DMS153 treated with DMSO at 0.1 percent for 48 hours (cell line): ENCODE measurements around the gene CAMK2N1.
"Not testable (repeated sequence)": the region's sequence is repeated elsewhere in the genome, so short reads cannot be mapped to it uniquely, and the experiment has no call there.

Source experiments
- DNase-seq: peaks from one replicate; lab custom pipeline; 2025; ENCODE audit not compliant: unreplicated experiment; lab: John Stamatoyannopoulos, UW

The CAMK2N1 gene

GRCh38 chr1:20496725-20497383, 10.8 kb upstream of the CAMK2N1 start:
- not testable (repeated sequence) for DNase-seq

GRCh38 chr1:20496241-20496661, 10.2 kb upstream of the CAMK2N1 start:
- DNase-seq: no peak

- no peak for DNase-seq
Observed at GRCh38 chr1:20495661-20496060, 9.7 kb upstream of the CAMK2N1 start.

DNA sequence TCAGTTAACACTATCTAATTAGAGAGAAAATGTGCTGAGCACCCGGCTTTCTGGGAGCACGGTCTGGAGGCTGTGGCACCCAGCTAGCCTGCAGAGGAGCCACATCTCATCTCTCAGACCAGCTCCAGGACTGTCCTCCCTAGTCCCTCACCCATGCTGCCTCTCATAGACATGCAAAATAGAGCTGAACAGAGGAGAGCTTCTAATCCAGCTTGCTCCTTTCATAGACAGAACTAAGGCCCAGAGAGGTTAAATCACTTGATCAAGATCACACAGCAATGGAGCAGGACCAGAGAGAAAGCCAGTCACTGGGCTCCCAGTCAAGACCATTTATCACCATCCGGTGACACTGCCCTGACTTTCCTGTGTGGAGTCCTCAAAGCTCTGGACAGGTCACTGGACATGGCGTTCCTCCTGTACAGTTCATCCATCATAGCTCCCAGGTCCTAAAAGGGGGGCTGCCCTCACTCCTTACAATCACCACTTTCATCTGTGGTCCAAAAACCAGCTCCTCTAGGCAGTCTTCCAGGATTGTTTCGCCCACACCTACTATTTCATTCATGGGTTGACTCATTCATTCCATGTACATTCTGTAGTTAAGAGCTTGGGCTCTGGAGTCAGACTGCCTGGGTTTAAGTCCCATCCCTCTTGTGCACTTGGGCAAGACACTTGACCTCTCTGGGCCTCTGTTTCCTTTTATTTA, 8.8 kb upstream of the CAMK2N1 start:
- no peak for DNase-seq

DNA sequence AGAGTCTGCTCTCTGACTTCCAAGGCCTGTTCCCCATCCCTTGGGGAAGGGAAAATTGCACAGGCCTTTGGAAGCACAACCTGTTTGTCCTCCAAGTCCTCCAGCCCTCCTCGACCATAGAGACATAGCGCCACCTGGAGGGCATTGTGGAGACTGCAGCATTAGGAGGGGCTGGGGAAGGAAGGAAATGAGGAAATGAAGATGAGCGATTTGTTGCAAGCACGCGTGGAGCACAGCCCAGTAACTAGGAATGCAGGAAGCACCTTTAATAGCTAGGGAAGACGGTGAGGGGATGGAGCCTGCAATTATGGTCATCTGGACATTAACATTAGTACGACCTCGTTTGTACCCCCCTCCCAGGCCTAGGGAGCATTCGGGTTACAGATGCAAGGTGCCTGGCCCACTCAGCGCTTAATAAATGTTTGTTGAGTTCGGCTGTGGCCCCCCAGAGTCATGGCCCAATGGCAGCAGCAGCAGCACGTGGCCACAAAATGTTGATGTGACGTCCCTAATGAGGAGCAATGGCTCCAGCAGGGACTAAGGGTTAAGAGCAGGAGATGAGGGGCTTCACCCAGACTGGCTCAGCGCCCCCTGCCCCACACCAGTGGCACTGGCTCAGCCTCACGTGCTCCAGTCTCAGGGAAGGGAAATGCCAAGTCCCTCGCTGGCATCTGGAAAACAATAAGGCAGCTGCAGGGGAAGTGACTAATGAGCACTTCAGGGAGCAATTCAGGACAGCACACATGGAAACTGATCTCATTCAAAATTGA, 8.0 kb upstream of the CAMK2N1 start:
- peak; percentile 92 for DNase-seq

DNA sequence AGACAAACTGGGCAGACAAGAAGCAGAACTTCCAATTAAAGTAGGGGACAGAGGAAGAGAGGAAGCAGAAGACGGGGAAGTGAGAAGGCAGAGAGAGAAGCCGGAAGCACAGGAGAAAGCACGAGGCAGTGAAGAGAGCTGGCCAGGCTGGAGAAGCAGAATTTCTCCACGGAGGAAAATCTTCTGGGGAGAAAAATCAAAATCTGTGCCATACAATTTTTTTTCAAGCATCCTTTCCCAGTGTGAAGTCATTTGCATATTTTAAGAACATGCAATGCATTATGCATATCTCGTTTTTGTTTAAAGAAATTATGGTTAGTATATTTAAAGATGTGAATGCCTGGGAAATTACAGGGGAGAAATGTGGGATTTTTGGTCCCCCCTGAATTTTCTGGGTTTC, 7.3 kb upstream of the CAMK2N1 start:
- no peak for DNase-seq

DNA sequence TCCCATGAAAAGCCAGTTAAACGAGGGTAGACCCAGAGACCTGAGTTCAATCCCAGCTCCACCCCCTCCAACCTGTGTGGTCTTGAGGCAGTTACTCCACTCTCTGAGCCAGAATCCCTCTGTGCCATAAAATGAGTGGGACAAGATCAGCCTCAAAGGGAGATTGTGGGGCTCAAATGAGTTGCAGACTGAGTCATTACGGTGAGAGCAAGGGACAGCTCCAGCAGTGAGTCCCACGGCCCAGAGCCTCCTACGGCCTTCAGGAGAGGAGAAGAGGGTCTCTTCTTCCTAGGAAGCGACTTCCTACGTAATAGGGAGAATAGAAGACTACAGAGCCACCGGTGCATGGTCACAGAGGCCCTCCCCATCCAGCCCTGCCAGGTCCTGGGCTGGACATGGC, 6.7 kb upstream of the CAMK2N1 start:
- no peak for DNase-seq

DNA sequence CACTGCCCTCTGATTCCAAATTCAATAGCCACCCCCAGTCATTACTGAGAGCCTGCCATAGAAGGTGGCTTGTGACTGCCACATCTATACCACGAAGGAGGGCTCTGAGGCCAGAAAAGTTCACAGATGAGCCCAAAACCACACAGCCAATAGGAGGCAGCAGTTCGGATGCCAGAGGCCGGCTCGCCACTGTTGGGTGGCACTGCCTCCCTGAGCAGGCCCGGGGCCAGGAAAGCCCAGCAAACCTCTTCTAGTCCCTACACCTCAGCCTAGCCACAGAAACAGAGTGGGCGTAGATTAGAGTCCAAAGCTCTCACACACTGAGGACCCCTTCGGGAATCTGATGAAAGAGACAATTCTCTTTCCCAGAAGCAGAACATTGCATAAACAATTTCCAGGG, 5.9 kb upstream of the CAMK2N1 start:
- DNase-seq: no peak

GRCh38 chr1:20491178-20491577, 5.2 kb upstream of the CAMK2N1 start:
- DNase-seq: no peak

- DNase-seq: no peak
Observed at GRCh38 chr1:20487236-20487590, 1.2 kb upstream of the CAMK2N1 start.

DNA sequence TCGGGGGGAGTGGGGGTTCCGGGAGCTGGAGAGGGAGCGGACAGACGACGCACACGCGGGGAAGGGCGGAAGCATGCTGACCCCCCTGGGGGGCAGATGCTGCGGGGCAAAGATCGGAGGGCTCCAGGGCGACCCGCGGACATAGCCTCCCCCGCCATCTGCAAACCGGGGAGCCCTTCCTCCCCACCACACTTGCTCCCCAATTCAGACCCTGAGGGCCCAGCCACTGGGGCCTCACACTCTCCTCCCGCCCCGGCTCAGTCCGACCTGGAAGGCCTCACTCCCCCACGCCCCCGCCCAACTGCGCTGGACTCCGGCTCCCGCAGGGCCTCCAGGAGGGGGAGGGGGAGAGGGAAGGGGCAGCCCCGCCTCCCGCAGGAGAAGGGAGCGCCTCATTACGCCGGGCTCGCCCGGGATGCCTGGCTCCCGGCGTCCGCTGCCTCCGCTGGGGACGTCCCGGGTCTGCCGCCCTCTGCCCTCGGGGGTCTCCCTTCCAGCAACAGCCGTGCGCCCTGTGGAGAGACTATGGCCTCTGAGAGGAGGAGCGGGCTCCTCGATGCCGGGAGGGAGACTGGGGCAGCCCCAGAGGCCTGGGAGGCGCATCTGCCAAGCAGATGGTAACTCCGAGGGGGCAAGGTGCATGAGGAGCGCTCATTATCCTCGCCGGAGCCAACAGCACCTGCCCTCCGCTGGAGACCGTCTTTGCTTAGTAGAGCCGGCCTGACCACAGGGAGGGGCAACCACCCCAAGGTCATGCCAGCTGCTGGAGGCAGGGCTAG, 636 bp upstream of the CAMK2N1 start:
- DNase-seq: peak; percentile 84

DNA sequence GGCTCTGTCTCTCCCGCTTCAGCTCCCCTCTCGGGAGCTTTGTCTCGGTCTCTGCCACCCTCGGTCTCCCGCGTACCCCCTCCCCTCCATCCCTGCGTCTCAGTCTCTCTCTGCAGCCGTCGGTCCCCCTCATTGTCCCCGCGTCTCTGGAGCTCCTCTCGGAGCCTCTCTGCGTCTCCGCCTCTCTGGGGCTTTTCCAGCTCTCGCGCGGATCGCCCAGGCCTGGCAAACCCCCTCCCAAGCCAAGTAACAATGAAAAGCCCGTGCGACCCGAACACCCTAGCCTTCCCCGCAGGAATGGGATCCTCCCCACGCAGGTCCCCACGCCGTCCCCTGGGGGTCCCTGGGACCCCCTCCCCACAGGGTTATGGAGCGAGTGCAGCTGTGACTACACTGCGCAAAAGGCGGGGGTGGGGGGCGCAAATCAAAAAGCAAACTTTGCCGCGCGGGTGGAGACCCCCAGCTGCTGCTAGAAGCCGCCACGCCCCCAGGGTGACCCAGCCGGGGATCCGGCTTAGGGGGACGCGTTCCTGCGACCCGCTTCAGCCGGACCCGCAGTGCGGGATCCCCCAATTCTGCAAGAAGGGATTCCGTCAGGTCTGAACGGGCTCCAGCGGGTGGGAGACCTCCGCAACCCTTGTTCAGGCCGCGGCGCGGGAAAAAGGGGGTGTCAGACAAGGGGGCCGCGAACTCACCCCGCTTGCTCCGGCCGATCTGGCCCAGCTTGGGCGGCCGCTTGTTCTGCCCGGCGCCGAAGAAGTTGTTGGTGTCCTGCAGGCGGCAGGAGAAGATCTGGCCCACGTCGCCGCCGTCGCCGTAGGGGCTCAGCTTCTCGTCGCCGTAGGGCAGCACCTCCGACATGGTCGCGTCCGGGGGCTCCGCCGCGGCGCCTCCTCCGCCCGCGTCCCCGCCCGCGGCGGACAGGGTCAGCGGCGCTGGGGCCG, 1.2 kb downstream of the CAMK2N1 start:
- DNase-seq: no peak

GRCh38 chr1:20483833-20484518, 2.0 kb downstream of the CAMK2N1 start:
- DNase-seq: no peak

DNA sequence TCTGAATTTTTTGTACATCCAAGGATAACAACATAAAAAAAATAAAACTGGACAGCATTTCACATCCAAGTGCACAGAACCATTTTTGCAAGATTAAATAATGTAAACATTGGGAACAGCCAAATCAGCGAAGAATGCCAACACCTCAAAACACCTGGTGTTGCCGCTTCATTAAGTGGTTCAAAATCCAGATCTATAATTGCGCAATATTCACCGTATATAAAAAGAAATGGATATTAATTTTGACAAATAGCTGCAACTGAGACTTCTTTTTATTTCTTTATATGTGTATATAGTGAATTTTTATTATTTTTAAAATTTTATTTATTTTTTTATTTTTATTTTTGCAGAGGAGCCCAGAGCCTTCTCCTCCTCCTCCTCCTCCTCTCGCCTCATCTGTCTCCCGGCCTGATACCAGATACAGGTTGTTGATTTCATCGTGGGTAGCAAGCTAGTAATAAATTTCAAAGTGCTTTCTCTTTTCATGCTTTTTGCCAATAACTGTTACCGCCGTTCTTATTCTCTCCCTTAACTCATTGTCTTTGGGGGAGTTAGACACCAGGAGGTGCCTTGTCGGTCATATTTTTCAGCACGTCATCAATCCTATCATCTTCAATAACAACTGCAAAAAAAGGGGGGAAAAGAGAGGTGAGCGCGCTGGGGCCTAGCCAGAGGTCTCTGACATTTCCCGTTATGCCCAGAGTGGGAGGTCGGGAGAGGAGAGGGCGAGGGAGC, 2.7 kb downstream of the CAMK2N1 start:
- no peak for DNase-seq

GRCh38 chr1:20481643-20482498, 4.1 kb downstream of the CAMK2N1 start:
- no peak for DNase-seq

- DNase-seq: no peak
Observed at GRCh38 chr1:20480951-20481617, 4.9 kb downstream of the CAMK2N1 start.

DNA sequence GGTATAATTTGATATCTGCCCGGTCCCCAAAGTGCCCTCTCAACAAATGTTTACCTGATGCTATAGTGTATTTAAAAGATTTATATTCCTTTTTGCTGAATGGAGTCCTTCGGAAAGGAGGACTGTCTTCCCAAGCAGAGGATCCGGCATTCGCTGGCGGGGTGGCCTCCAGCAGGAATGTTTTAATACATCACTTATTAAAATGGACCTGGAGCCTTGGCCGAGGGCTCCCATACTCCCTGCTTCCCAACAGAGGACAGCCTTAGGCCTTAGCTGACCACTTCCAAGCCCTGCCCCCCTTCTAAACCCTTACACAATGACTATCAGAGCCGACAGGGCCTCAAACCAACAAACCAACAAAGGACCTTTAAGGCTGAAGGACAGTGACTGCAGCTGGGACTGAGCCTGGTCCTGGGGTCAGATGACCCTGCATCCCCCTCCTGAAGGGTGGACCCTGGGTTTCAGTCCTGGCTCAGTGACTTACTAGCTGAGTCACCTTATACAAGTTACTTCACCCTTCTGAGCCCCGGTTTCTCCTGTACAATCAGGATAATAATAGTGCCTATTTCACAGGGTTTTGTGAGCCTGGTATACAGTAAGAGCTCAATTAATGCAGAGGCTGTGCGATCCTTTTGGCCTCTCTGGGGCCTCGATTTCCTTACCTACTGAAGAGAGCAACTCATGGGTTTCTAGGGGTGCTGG, 5.6 kb downstream of the CAMK2N1 start:
- DNase-seq: no peak
